ENCODE measurements around the gene PRKAG2.

PRKAG2 gene

DNA sequence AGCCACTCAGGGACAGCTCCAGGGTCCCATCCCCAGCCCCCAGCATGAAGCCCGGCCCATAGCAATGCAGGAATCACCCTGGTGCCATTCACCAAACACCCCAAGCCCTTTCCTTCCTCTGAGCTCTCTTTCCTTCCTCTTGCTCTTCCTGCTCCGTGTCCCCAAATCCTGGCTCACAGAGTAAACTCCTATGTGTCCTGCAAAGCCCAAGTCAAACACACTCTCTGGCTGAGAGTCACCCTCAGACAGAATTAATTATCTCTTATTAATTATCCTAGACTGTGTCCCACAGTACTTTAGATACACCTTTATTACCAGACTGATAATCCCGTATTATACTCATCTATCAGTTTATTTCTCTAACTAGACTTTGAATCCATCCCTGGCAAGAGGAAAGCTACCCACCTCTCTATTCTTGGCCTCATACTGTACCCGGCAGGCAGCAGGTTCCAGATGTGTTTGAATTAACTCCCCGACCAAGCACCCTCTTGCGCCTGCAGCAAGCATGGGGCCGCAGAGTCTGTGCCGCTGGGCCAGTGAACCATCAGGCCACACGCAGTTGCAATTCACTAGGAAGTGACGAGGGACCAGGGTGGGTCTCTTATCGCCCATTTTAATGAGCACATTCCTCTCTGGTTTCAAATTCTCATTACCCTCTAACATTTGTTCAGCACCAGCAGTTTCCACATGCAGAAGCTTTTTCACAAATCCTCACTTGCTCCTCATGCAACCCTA is 86.7 kb downstream of the PRKAG2 start:
- Histone ChIP-seq H3K9me3 (ENCODE audit: low read length) (no peaks in the 10 kb centered on the region), H3K4me3 (ENCODE audit: low read depth, low read length, poor library complexity, severe bottlenecking) (no peak overlapping the region), H4K20me1 (ENCODE audit: insufficient read depth, low read length) (no peaks in the 10 kb centered on the region), H3K36me3 (ENCODE audit: insufficient read depth, low read length) (no peaks in the 10 kb centered on the region), H2AFZ (ENCODE audit: low read length) (no peak overlapping the region), H3K27me3 (ENCODE audit: insufficient read depth, low read length) (peaks cover 3% of the 10 kb centered on the region; the same call in 1 of the 2 replicates), H3F3A (ENCODE audit: insufficient read depth, low read length) (no peaks in the 10 kb centered on the region), H3K4me1 (ENCODE audit: insufficient read depth, low read length, severe bottlenecking) (no peaks in the 10 kb centered on the region), H3K4me2 (ENCODE audit: low read length) (no peak overlapping the region), H3K9me2 (ENCODE audit: low read depth, low read length) (no peaks in the 10 kb centered on the region), H3K79me2 (ENCODE audit: insufficient read depth, low read length) (no peaks in the 10 kb centered on the region), H3K9ac (ENCODE audit: low read length) (no peak overlapping the region), H3K27ac (ENCODE audit: low read depth, low read length, poor library complexity, severe bottlenecking) (no peak overlapping the region)
- TF ChIP-seq, protein P1, sequence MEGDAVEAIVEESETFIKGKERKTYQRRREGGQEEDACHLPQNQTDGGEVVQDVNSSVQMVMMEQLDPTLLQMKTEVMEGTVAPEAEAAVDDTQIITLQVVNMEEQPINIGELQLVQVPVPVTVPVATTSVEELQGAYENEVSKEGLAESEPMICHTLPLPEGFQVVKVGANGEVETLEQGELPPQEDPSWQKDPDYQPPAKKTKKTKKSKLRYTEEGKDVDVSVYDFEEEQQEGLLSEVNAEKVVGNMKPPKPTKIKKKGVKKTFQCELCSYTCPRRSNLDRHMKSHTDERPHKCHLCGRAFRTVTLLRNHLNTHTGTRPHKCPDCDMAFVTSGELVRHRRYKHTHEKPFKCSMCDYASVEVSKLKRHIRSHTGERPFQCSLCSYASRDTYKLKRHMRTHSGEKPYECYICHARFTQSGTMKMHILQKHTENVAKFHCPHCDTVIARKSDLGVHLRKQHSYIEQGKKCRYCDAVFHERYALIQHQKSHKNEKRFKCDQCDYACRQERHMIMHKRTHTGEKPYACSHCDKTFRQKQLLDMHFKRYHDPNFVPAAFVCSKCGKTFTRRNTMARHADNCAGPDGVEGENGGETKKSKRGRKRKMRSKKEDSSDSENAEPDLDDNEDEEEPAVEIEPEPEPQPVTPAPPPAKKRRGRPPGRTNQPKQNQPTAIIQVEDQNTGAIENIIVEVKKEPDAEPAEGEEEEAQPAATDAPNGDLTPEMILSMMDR (IDR thresholded peaks at IDR 0.05; ENCODE audit: low read length): no peak
- no peak for TF ChIP-seq EZH2 (IDR thresholded peaks at IDR 0.05; ENCODE audit: borderline replicate concordance, low read length)

DNA sequence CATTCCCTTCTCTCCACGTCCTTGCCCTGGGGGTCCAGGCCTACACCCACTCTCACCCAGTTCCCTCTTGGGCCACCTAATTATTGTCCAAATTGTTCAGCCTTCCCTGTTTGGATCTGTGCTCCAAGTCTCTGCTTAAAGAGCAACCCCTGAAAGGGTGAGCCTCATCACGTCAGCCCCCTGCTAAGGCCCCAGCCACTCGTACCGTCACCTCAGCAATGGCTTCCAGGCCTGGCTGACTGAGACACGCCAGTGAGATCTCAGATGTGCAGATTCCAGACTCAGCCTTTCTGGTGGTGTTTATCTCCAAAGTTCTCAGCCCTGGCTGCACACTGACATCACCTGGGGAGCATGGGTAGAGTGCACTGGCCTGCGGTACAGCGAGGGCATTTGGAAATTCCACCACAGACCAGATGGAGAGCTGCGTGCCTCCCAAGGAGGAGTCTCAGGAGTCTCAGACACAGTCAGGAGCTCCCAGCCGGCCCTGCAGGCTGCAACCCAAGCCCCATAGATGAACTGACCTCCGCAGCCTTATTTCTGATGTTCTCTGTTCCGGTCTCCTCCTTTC is 87.5 kb downstream of the PRKAG2 start:
- Histone ChIP-seq H4K20me1 (ENCODE audit: insufficient read depth, low read length) (no peaks in the 10 kb centered on the region), H3K36me3 (ENCODE audit: insufficient read depth, low read length) (no peaks in the 10 kb centered on the region), H3K79me2 (ENCODE audit: insufficient read depth, low read length) (no peaks in the 10 kb centered on the region), H3K9me2 (ENCODE audit: low read depth, low read length) (no peaks in the 10 kb centered on the region), H3F3A (ENCODE audit: insufficient read depth, low read length) (no peaks in the 10 kb centered on the region), H2AFZ (ENCODE audit: low read length) (no peak overlapping the region), H3K27me3 (ENCODE audit: insufficient read depth, low read length) (peaks cover 3% of the 10 kb centered on the region; the same call in 1 of the 2 replicates), H3K27ac (ENCODE audit: low read depth, low read length, poor library complexity, severe bottlenecking) (no peak overlapping the region), H3K9me3 (ENCODE audit: low read length) (no peaks in the 10 kb centered on the region), H3K4me3 (ENCODE audit: low read depth, low read length, poor library complexity, severe bottlenecking) (no peak overlapping the region), H3K4me2 (ENCODE audit: low read length) (no peak overlapping the region), H3K4me1 (ENCODE audit: insufficient read depth, low read length, severe bottlenecking) (no peaks in the 10 kb centered on the region), H3K9ac (ENCODE audit: low read length) (no peak overlapping the region)
- no peak for TF ChIP-seq EZH2 (IDR thresholded peaks at IDR 0.05; ENCODE audit: borderline replicate concordance, low read length)
- TF ChIP-seq, protein P1 (IDR thresholded peaks at IDR 0.05; ENCODE audit: low read length): no peak

DNA sequence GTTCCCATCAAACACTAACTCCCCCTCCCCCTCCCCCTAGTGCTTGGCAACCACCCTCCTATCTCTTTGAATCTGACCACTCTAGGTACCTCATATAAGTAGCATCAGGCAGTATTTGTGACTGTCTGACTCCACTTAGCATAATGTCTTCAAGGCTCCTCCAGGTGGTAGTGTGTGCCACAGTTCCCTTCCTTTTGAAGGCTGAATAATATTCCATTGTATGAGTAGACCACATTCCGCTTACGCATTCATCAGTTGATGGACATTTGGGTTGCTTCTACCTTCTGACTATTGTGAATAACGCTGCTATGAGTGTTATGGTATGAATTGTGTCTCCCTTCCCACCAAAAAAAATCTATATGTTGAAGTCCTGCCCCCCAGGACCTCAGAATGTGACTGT is 89.6 kb downstream of the PRKAG2 start:
- Histone ChIP-seq H3K9ac (ENCODE audit: low read length) (no peak overlapping the region), H3K27me3 (ENCODE audit: insufficient read depth, low read length) (peaks cover 3% of the 10 kb centered on the region; the same call in 1 of the 2 replicates), H3K4me1 (ENCODE audit: insufficient read depth, low read length, severe bottlenecking) (no peaks in the 10 kb centered on the region), H3K4me2 (ENCODE audit: low read length) (no peak overlapping the region), H3K27ac (ENCODE audit: low read depth, low read length, poor library complexity, severe bottlenecking) (no peak overlapping the region), H3K9me2 (ENCODE audit: low read depth, low read length) (no peaks in the 10 kb centered on the region), H3K9me3 (ENCODE audit: low read length) (no peaks in the 10 kb centered on the region), H3K4me3 (ENCODE audit: low read depth, low read length, poor library complexity, severe bottlenecking) (no peak overlapping the region), H3F3A (ENCODE audit: insufficient read depth, low read length) (no peaks in the 10 kb centered on the region), H3K79me2 (ENCODE audit: insufficient read depth, low read length) (no peaks in the 10 kb centered on the region), H3K36me3 (ENCODE audit: insufficient read depth, low read length) (no peaks in the 10 kb centered on the region), H2AFZ (ENCODE audit: low read length) (no peak overlapping the region), H4K20me1 (ENCODE audit: insufficient read depth, low read length) (no peaks in the 10 kb centered on the region)
- TF ChIP-seq, protein P1 (IDR thresholded peaks at IDR 0.05; ENCODE audit: low read length): no peak
- TF ChIP-seq EZH2 (IDR thresholded peaks at IDR 0.05; ENCODE audit: borderline replicate concordance, low read length): no peak

Data from OCI-LY1 (cell line).